HG03439 (cell line): Measurements from ENCODE around the gene SLC25A25.
"Not testable (repeated sequence)": the region's sequence is repeated elsewhere in the genome, so short reads cannot be mapped to it uniquely, and the experiment has no call there.

Source experiments
- ATAC-seq: cut with Tn5 transposase; IDR thresholded peaks from one replicate; pipeline ENCODE4 v1.9.1; 2021; ENCODE audit warnings: mild to moderate bottlenecking, moderate library complexity; ENCODE audit not compliant: unreplicated experiment

The SLC25A25 gene

GRCh38 chr9:128051932-128052709, 15.9 kb upstream of the SLC25A25 start:
- no peak for ATAC-seq

DNA sequence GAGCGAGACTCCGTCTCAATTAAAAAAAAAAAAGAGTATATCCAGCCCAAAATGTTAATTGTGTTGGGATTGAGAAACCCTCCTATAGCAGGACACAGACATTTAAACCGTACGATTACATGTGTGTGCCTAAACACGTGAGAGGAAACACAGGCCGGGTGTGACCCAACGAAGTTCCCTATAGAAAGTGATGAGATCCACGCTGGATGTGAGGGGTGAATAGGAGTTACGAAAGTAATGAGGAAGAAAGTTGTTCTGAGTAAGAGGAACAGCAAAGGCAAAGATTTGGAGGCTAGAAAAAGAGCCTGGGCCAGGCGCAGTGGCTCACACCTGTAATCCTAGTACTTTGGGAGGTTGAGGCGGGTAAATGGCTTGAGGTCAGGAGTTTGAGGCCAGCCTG, 14.5 kb upstream of the SLC25A25 start:
- ATAC-seq: no peak

- no peak for ATAC-seq
These were observed 13.9 kb upstream of the SLC25A25 start for GRCh38 chr9:128054087-128054486.

DNA sequence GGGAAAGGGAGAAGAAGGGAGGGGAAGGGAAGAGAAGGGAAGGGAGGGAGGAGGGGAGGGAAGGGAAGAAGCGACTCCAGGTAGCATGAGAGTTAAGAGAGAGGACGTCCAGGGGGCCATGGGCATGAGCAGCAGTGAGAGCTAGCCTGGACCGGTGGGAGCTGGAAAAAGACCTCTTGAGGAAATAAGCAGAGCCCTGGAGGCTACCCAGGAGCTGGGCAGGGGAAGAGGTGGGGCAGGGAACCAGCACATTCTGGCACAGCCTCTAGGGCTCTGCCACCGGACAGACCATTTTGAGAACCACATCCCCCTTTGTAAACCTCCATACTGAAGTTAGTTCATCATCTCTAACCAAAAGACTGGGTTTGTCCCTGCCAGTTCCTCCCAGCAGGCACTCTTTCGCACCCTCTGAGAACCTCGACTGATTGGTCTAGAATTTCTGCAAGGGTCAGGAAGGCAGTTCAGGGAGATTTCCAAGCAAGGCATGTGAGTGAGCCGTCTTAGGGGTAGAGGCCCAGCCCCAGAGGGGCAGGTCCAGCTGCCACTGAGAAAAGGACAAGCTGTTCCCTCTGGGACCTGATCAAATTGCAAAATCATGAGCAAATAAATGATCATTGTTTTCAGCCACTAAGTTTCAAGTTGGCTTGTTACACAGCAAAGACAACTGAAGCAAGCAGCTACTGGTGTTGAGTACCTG, 12.5 kb upstream of the SLC25A25 start:
- ATAC-seq: no peak

GRCh38 chr9:128056086-128056485, 11.9 kb upstream of the SLC25A25 start:
- ATAC-seq: no peak

GRCh38 chr9:128056887-128057723, 10.9 kb upstream of the SLC25A25 start:
- ATAC-seq: no peak

DNA sequence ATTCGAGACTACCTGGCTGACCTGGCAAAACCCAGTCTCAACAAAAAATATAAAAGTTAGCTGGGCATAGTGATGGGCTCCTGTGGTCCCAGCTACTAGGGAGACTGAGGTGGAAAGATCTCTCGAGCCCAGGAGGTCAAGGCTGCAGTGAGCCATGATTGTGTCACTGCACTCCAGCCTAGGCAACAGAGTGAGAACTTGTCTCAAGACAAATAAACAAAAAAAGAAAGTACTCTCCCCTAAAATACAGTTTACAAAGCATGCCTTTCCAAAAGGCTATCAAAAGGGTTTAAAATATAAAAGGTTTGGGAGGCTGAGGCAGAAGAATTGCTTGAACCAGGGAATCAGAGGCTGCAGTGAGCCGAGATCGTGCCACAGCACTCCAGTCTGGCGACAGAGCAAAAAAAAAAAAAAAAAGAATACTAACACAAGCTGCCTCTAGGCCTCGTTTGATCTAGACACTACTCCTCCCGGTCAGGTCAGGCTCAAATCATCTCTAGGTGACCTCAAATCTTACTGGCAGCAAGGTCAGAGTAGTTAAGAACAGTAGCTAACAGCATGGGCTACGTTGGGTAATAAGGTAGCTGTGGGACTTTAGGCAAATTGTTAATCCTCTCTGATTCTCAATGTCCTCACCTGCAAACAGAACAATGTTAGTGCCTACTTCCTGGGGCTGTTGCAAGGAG, 10.2 kb upstream of the SLC25A25 start:
- ATAC-seq: no peak

GRCh38 chr9:128059365-128059983, 8.6 kb upstream of the SLC25A25 start:
- no peak for ATAC-seq

DNA sequence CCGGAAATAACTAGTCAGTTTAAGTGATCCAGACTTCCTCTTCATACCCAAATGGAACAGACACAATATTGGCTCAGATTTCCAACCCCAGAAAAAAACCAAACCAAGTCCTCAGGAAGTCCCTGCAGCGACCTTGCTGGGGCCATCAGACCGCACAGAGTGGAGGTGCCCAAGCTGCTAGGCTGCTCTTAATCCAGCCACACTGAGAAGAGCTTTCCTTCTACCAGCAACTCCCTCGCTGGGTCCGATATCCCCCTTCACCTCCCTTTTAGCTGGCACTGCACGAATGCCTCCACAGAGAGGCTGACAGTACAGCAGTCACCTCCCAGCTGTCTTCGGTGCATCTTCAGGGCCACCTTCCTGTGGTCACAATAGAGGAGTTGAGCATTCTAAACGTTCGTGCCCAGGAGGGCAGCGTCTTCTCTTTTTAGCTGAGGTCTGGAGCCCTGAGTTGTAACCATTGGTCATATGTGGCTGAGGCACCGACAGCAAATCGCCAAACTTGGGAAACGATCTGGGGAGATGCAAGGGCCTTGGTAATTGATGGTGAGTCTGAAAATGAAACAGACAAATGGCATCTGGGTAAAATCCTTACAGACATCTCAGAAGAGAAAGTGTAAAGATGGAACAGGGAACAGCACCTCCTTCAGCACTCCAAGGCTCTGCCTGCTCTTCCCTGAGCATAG, 6.6 kb upstream of the SLC25A25 start:
- no peak for ATAC-seq

GRCh38 chr9:128062279-128062678, 5.8 kb upstream of the SLC25A25 start:
- no peak for ATAC-seq

DNA sequence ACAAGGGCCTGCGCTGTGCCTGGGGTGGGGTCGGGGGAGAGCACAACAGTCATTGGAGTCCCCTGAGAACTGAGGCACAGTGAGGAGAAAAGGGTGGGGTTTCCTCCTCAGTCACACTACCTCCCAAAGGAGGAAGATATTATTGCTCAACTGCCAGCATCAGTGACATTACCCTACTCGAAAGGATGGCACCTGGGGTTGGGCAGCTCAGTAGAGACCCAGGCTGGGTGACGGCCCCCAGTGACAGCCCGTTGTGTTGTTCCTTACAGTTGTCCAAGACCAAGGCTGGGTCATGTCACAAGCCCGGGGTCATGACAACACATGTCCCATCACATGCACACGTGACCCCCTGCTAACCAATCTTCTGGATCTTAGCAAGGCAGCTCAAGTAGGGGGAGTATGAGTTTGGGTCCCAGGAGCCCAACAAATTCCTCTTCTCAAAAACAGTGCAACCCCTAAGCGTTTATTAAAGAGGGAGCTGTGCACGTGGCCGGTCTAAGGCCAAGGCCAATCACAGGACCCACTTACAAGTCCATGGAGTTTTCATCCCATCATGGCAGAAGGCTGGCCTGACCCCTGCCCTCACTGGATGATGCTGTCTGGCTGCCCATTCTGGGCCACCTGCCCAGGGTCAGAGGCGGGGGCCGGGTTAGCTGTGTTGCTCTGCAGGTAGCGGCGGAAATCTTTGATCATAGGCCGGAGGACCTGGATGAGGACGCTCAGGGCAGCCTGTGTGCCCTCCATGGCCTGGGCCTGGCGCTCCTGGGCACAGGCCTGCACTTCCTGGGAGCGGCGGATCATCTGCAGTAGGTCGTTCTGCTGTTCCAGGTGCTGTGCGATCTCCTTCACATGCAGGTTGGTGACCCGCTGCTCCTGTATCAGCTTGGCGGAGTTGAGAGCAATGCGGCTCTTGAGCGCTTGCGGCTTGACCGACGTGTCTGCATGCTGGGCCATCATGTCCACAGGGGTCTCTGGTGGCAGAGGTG, 4.9 kb upstream of the SLC25A25 start:
- ATAC-seq: no peak

DNA sequence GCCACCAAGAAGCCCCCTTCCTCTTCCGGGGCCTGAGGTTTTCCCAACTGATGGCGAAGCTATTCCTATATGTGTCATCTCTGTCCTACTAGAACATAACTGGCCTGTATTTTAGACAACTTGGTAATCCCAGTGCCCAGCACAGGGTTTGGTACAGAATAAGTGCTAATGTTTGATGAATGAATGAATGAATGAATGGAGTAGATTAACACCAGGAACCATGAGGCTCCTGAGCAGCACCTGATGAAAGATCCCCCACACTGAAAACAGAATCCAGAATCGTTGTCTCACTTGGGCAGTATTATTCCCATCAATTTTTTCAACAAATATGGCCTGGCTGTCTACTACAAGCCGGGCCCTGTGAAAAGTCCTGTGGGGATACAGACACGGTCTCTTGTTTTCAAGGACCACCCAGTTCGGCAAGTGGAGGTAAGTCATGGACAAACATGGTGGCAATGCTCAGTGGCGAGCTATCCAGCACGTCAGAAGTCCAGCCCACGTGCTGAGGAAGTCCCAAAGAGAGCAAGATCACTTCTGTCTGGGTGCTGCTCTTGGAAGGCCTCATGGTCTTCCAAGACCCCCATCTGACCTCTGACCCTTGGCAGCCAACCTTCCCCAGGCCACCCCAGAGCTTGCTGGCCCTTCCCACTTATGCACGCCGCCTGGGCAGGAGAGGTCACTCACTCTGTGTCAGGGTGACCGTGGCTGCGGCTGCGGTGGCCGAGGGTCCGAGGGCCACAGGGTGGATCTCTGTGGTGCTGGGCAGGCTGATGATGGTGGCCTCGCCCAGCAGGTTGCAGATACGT, 1.9 kb upstream of the SLC25A25 start:
- ATAC-seq: no peak

- peak; percentile 60 for ATAC-seq
These were observed 1.1 kb upstream of the SLC25A25 start, which contains the start of gene NAIF1 for GRCh38 chr9:128066713-128067644. Gene NAIF1 (minus strand): TSS chr9:128067320. CDS start chr9:128067101, 219 bp downstream.

DNA sequence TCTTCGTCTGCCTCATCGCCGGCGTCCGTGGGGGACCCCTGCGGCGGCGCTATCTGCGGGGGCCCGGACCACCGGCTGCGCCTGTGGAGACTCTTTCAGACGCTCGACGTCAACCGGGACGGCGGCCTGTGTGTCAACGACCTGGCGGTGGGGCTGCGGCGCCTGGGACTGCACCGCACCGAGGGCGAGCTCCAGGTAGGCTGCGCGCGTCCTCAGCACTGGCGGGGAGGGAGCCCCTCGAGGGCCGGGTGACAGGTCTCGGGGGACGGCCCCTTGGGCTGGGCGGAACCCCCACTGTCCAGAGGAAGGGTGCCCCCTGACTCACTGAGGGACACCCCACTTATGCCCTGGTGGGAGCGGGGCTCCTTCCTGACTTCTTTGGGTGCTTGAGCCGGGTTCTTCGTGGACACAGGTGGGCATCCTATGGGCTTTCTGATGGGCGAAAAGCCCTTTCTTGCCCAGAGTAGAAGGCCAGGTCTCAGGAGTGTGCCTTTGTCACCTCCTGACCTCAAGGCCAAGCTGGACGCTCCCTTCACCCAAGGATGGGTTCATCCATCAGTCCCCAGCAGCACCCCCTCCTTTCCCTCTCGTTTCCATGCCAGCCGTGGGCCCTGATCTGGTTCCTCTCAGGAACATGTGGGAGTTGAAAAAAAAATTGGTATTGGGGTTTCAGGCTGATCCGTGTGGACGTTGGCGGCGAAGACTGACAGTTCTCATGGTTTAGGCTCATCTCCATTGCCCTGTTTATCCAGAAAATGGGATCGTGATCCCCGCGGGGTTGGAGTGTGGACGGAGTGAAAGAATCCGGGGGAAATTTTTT, 564 bp downstream of the SLC25A25 start:
- ATAC-seq: peak; percentile 5

GRCh38 chr9:128070874-128071273, 2.8 kb downstream of the SLC25A25 start:
- ATAC-seq: no peak

- ATAC-seq: not testable (repeated sequence)
These were observed 3.4 kb downstream of the SLC25A25 start for GRCh38 chr9:128071475-128071874.
